Measurements from ENCODE around the gene EIF2B1.

EIF2B1 gene

DNA sequence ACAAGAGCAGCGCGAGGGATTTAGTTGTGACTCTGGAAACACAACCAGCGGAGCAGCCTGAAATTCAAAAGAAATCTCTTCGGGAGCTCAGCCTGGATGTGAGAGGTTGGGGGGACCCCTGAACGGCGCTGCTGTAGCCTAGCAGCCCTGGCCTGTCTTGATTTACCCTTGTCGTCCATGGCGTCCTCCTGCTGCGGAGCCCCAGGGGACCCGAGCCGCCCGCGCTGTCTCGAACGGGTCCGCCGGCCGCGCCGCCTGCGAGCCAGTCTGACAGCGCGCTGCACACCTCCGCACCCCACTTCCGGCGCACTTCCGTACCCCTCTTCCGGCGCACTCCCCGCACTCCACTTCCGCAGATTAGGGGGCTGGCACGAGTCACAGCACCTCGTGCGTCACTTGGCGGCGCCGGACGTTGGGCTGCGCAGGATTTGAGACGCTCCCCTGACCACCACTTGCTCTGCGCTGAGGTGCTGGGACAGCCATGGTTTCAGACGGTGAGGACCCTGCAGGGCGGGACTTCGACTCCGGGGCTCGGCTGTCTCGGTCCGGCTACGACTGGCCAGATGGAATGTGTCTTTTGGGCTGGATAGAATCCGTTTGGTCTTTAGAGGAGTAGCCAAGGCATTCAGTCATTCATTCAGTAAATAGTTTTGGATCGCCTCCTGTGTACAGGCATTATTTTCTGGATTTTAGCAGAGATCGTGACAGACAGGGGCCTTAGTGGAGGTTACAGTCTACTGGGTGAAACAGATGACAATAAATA lies at the start of gene EIF2B1, which contains the start of gene GTF2H3:
Gene EIF2B1, minus strand, starts transcription at position 308 of the 763 bp plus-strand sequence. Its CDS starts 129 bp downstream, at position 179.
Gene GTF2H3, plus strand, starts transcription at position 451 of the 763 bp plus-strand sequence. Its CDS starts 31 bp downstream, at position 482.
- Mint-ChIP-seq H3K36me3 (ENCODE audit: low read depth) (peaks cover 43% of the 10 kb centered on the region), H3K27ac (peak within 1 kb of the TSS; percentile 98), H3K4me1 (ENCODE audit: low read depth) (peaks cover 31% of the 10 kb centered on the region), H3K4me3 (peak within 1 kb of the TSS; percentile 97), H3K9me3 (no peaks in the 10 kb centered on the region), H3K27me3 (no peaks in the 10 kb centered on the region)

- no peaks in the 10 kb centered on the region for H3K9me3 Mint-ChIP-seq
- peaks cover 5% of the 10 kb centered on the region for H3K4me1 Mint-ChIP-seq (ENCODE audit: low read depth)
- H3K36me3 Mint-ChIP-seq (ENCODE audit: low read depth), result peaks cover 13% of the 10 kb centered on the region
- H3K27me3 Mint-ChIP-seq, result no peaks in the 10 kb centered on the region
- H3K4me3 Mint-ChIP-seq, result no peak overlapping the region
- H3K27ac Mint-ChIP-seq, result no peak overlapping the region
Measured at GRCh38 chr12:123681605-123682004, 48.1 kb upstream of the EIF2B1 start.

GRCh38 chr12:123678981-123679380 lies 45.5 kb upstream of the EIF2B1 start:
- no peak overlapping the region for H3K4me3 Mint-ChIP-seq
- H3K4me1 Mint-ChIP-seq (ENCODE audit: low read depth), result peaks cover 5% of the 10 kb centered on the region
- H3K9me3 Mint-ChIP-seq, result no peaks in the 10 kb centered on the region
- H3K27me3 Mint-ChIP-seq, result no peaks in the 10 kb centered on the region
- no peak overlapping the region for H3K27ac Mint-ChIP-seq
- peaks cover 26% of the 10 kb centered on the region for H3K36me3 Mint-ChIP-seq (ENCODE audit: low read depth)

DNA sequence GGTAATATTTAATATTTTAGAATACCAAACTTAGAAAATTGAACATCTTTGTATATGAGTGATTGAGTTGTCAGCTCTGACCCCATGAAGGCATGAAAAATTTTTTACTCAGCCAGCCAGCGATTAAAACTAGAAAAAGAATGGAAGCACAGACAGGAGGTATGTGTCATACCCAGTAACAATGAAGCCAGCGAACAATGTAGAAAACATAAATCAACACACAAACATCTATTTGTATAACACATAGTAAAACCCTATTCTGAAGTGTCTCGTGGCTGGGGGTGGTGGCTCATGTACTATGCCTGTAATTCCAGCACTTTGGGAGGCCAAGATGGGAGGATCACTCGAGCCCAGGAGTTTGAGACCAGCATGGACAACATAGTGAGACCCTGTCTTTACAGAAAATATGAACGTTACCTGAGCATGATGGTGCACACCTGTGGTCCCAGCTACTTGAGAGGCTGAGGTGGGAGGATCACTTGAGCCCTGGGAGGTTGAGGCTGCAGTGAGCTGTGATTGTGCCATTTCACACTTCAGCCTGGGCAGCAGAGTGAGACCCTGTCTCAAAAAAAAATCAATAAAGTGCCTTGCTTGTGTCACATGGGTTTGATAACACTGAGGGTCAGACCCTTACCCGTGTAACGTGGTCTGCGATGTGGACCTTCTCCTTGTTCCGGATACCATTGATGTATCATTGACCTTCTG lies 43.3 kb upstream of the EIF2B1 start:
- peaks cover 24% of the 10 kb centered on the region for H3K36me3 Mint-ChIP-seq (ENCODE audit: low read depth)
- H3K4me1 Mint-ChIP-seq (ENCODE audit: low read depth), result peaks cover 13% of the 10 kb centered on the region
- no peaks in the 10 kb centered on the region for H3K27me3 Mint-ChIP-seq
- H3K9me3 Mint-ChIP-seq, result no peaks in the 10 kb centered on the region
- H3K27ac Mint-ChIP-seq, result no peak overlapping the region
- H3K4me3 Mint-ChIP-seq, result no peak overlapping the region

- Mint-ChIP-seq H3K9me3 (no peaks in the 10 kb centered on the region), H3K4me1 (ENCODE audit: low read depth) (peaks cover 12% of the 10 kb centered on the region), H3K27me3 (no peaks in the 10 kb centered on the region), H3K4me3 (no peak overlapping the region), H3K36me3 (ENCODE audit: low read depth) (peaks cover 18% of the 10 kb centered on the region), H3K27ac (no peak overlapping the region)
Measured at GRCh38 chr12:123675436-123675835, 42.0 kb upstream of the EIF2B1 start.

GRCh38 chr12:123671876-123672275 lies 38.4 kb upstream of the EIF2B1 start:
- peak overlapping the region; percentile 45 for H3K27ac Mint-ChIP-seq
- H3K27me3 Mint-ChIP-seq, result no peaks in the 10 kb centered on the region
- peak overlapping the region; percentile 86 for H3K4me3 Mint-ChIP-seq
- H3K36me3 Mint-ChIP-seq (ENCODE audit: low read depth), result peaks cover 18% of the 10 kb centered on the region
- H3K4me1 Mint-ChIP-seq (ENCODE audit: low read depth), result peaks cover 12% of the 10 kb centered on the region
- no peaks in the 10 kb centered on the region for H3K9me3 Mint-ChIP-seq

DNA sequence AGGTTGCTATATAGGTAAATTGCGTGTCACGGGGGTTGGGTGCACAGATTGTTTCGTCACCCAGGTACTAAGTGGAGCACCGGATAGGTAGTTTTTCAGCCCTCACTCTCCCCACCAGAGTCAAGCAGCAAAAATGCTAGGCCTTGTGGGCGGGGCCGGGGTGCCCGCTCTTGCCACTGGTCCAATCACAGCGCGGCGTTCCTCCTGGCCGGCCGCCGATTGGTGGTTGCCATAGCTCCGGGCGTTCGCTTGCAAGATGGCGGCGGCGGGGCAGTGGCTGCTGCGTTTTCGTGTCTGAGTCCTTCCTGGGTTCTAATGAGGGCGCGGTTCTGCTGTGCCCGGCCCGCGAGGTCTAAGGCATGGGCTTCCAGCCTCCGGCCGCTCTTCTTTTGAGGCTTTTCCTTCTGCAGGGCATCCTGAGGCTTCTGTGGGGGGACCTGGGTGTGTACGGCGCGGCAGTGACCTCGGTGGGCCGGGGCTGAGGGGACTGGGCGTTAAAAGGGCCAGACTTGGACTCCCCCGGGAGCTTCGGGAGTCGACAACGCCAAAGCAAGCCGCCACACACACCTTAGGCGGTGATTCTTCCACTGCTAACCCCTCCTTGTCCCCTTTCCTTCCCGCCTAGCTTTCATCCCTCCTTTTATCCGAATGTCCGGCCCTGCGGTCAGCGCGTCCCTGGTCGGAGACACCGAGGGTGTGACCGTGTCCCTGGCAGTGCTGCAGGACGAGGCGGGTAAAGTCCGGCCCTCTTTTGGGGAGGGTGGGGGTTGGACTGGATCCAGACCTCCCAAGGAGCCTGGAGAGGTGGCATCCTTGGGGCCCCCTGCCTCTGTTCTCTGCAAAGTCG lies 37.6 kb upstream of the EIF2B1 start, which contains the start of gene TCTN2:
Gene TCTN2, plus strand, starts transcription at position 232 of the 847 bp plus-strand sequence. Its CDS starts 128 bp downstream, at position 360.
- no peaks in the 10 kb centered on the region for H3K27me3 Mint-ChIP-seq
- H3K27ac Mint-ChIP-seq, result peak within 1 kb of the TSS; percentile 58
- peak within 1 kb of the TSS; percentile 86 for H3K4me3 Mint-ChIP-seq
- H3K36me3 Mint-ChIP-seq (ENCODE audit: low read depth), result peaks cover 14% of the 10 kb centered on the region
- H3K9me3 Mint-ChIP-seq, result no peaks in the 10 kb centered on the region
- H3K4me1 Mint-ChIP-seq (ENCODE audit: low read depth), result peaks cover 12% of the 10 kb centered on the region

DNA sequence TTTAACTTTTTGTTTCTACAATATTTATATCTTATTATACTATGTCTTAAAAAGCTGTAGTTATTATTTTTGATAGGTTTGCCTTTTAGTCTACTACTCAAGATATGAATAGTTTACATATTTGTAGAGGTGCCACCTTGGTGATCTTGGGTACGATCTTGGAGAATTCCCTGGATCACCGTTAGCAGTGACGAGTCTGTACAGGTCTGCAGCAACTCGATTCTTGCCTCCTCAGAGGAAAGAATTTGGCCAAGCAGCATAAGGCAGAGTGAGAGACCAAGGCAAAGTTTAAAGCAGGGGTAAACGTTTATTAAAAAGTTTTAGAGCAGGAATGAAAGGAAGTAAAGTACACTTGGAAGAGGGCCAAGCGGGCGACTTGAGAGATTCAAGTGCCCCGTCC lies 34.3 kb upstream of the EIF2B1 start:
- no peak overlapping the region for H3K27ac Mint-ChIP-seq
- H3K27me3 Mint-ChIP-seq, result no peaks in the 10 kb centered on the region
- H3K4me3 Mint-ChIP-seq, result no peak overlapping the region
- peaks cover 17% of the 10 kb centered on the region for H3K36me3 Mint-ChIP-seq (ENCODE audit: low read depth)
- H3K4me1 Mint-ChIP-seq (ENCODE audit: low read depth), result peaks cover 8% of the 10 kb centered on the region
- H3K9me3 Mint-ChIP-seq, result no peaks in the 10 kb centered on the region

DNA sequence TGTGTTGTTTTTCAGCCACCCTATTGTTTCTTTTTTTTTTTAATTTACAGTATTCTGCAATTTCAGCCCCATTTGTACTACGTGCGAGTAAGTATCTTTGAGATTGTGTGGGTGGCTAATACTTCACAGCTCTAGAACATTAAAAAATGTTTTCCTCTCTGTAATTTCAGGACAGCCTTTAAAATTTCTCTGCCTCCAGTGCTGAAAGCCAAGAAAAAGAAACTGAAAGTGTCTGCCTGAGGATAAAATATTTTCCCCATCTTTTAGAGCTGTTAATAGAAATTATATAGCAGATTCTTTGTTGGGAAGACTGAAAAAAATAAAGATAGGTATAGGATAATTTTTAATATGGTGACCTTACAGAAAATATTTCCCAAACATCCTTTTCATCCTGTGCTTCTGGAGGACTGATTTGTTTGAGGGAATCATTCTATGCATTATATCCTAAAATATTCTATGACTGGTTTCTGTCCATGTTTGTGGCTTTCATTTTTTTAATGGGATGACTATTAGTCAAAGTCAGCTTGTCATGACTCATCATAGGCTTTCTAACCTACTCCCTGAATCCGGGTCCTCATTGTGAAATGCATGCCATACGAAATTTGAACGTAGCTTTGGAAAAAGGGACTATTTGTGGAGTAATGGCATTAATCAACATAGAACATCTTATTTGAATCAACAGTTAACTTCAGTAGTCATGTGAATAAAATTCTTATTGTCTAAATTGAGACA lies 26.7 kb upstream of the EIF2B1 start:
- H3K9me3 Mint-ChIP-seq, result no peaks in the 10 kb centered on the region
- H3K36me3 Mint-ChIP-seq (ENCODE audit: low read depth), result peaks cover 58% of the 10 kb centered on the region
- peak overlapping the region; percentile 11 for H3K27ac Mint-ChIP-seq
- H3K4me1 Mint-ChIP-seq (ENCODE audit: low read depth), result peaks cover 10% of the 10 kb centered on the region
- H3K4me3 Mint-ChIP-seq, result no peak overlapping the region
- no peaks in the 10 kb centered on the region for H3K27me3 Mint-ChIP-seq

DNA sequence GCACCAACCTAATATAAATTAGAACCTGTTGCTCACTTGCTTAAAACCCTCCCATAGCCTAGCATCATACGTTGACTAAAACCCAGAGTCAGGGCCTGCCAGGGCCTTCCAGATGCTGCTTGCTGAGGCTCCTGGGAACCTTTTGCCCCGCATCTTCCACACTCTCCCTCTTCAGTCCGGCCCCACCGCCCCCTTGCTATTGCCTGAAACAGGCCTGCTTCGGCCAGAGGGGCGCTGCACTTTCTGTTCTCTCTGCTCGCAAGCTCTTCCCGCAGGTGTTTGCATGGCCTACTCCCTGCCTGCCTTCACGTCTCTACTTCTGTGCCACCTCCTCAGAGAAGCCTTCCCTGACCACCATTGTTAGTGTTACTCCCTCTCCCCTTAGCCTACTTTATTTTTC lies 23.7 kb upstream of the EIF2B1 start:
- Mint-ChIP-seq H3K4me3 (no peak overlapping the region), H3K36me3 (ENCODE audit: low read depth) (peaks cover 60% of the 10 kb centered on the region), H3K9me3 (no peaks in the 10 kb centered on the region), H3K27ac (no peak overlapping the region), H3K27me3 (no peaks in the 10 kb centered on the region), H3K4me1 (ENCODE audit: low read depth) (peaks cover 10% of the 10 kb centered on the region)

GRCh38 chr12:123656392-123656791 lies 22.9 kb upstream of the EIF2B1 start:
- peaks cover 66% of the 10 kb centered on the region for H3K36me3 Mint-ChIP-seq (ENCODE audit: low read depth)
- H3K27me3 Mint-ChIP-seq, result no peaks in the 10 kb centered on the region
- peaks cover 10% of the 10 kb centered on the region for H3K4me1 Mint-ChIP-seq (ENCODE audit: low read depth)

DNA sequence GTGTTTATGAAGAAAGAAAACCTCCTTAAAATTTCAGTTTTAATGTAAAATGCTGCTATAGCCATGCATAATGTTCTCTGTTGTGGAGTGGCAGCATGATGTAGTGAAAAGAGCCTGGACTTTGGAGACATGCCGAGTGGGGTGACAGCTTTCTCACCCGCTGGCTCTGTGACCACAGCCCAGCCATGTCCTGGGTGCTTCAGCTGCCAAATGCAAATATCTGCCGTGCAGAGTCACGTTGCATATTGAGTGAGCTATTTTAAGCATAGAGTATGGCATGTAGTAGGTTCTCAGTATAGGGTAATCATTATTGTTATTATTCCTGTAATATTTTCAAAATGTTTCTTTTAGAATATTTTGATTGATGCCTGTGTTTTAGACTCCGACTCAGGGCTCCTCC lies 21.9 kb upstream of the EIF2B1 start:
- H3K9me3 Mint-ChIP-seq, result no peaks in the 10 kb centered on the region
- H3K27me3 Mint-ChIP-seq, result no peaks in the 10 kb centered on the region
- no peak overlapping the region for H3K4me3 Mint-ChIP-seq
- no peak overlapping the region for H3K27ac Mint-ChIP-seq
- H3K36me3 Mint-ChIP-seq (ENCODE audit: low read depth), result peaks cover 70% of the 10 kb centered on the region
- peaks cover 10% of the 10 kb centered on the region for H3K4me1 Mint-ChIP-seq (ENCODE audit: low read depth)

More at GRCh38 chr12:123656392-123656791, 22.9 kb upstream of the EIF2B1 start:
- H3K9me3 Mint-ChIP-seq, result no peaks in the 10 kb centered on the region
- H3K27ac Mint-ChIP-seq, result no peak overlapping the region
- H3K4me3 Mint-ChIP-seq, result no peak overlapping the region

- Mint-ChIP-seq H3K9me3 (no peaks in the 10 kb centered on the region), H3K4me3 (no peak overlapping the region), H3K27me3 (no peaks in the 10 kb centered on the region), H3K4me1 (ENCODE audit: low read depth) (peaks cover 4% of the 10 kb centered on the region), H3K36me3 (ENCODE audit: low read depth) (peaks cover 64% of the 10 kb centered on the region), H3K27ac (no peak overlapping the region)
Measured at GRCh38 chr12:123654129-123654701, 20.7 kb upstream of the EIF2B1 start.

DNA sequence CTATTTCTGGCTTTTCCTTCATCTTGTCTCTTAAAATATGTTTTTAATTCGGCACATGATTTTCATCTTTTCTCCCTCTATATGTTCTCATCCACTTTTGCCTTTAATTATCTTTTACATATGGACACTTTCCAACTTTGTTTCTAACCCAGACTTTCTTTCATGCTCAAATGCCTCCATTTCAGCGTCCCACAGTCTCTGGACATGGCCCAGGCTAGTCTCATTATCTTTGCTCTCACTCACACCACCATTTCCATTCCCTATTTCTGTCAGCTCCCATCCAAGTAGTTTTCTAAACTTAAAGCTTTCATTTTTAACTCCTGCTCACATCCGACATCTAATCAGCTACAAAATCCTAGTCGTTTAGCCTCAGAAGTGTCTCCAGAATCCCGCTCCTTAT lies 14.9 kb upstream of the EIF2B1 start:
- no peak overlapping the region for H3K27ac Mint-ChIP-seq
- H3K27me3 Mint-ChIP-seq, result no peaks in the 10 kb centered on the region
- no peaks in the 10 kb centered on the region for H3K9me3 Mint-ChIP-seq
- no peaks in the 10 kb centered on the region for H3K4me1 Mint-ChIP-seq (ENCODE audit: low read depth)
- H3K36me3 Mint-ChIP-seq (ENCODE audit: low read depth), result peaks cover 65% of the 10 kb centered on the region
- no peak overlapping the region for H3K4me3 Mint-ChIP-seq

Measured in stimulated activated naive CD8-positive, alpha-beta T cell treated with anti-CD3 and anti-CD28 coated beads, Interleukin-15, Interleukin-2, amounts not matched to agents 100 ng/mL and 50 ng/mL, for 24 hours (primary cell).